ELF-1 (cell line): ENCODE measurements around the gene ABHD4.
A peak's percentile ranks its signal among the peaks of the same experiment; 100 is the strongest.
"Not testable (repeated sequence)": the region's sequence is repeated elsewhere in the genome, so short reads cannot be mapped to it uniquely, and the experiment has no call there.

Experiments used
- DNase-seq: peaks from one replicate; pipeline ENCODE4 v3.0.0-alpha.2; 2016; ENCODE audit warnings: low read depth, low spot score

The ABHD4 gene

GRCh38 chr14:22627506-22628263, 29.6 kb downstream of the ABHD4 start:
- no peak for DNase-seq

- no peak for DNase-seq
These were observed 31.3 kb downstream of the ABHD4 start for GRCh38 chr14:22629361-22629760.

- DNase-seq = no peak
These were observed 32.0 kb downstream of the ABHD4 start for GRCh38 chr14:22630066-22630465.

- DNase-seq = no peak
These were observed 32.4 kb downstream of the ABHD4 start for GRCh38 chr14:22630486-22630885.

- no peak for DNase-seq
These were observed 36.3 kb downstream of the ABHD4 start for GRCh38 chr14:22634233-22634900.

GRCh38 chr14:22635980-22636379, 37.9 kb downstream of the ABHD4 start:
- DNase-seq = not testable (repeated sequence)

- DNase-seq = no peak
These were observed 42.1 kb downstream of the ABHD4 start for GRCh38 chr14:22640192-22640591.

GRCh38 chr14:22641846-22642245, 43.7 kb downstream of the ABHD4 start:
- no peak for DNase-seq

GRCh38 chr14:22644305-22644635, 46.2 kb downstream of the ABHD4 start, which contains the start of gene OR6J1:
OR6J1 (minus strand) TSS chr14:22644352; CDS start chr14:22634811, 9,541 bp downstream.
- no peak for DNase-seq

- DNase-seq = no peak
These were observed 48.6 kb downstream of the ABHD4 start for GRCh38 chr14:22646570-22647254.

- DNase-seq = no peak
These were observed 50.4 kb downstream of the ABHD4 start for GRCh38 chr14:22648506-22648905.

- no peak for DNase-seq
These were observed 52.1 kb downstream of the ABHD4 start for GRCh38 chr14:22650046-22650739.

- no peak for DNase-seq
These were observed 52.9 kb downstream of the ABHD4 start for GRCh38 chr14:22650960-22651521.

GRCh38 chr14:22651586-22651985, 53.5 kb downstream of the ABHD4 start:
- DNase-seq = no peak

GRCh38 chr14:22653012-22653621, 55.0 kb downstream of the ABHD4 start:
- peak; percentile 90 for DNase-seq

GRCh38 chr14:22656226-22656625, 58.1 kb downstream of the ABHD4 start:
- no peak for DNase-seq

- DNase-seq = no peak
These were observed 59.0 kb downstream of the ABHD4 start for GRCh38 chr14:22656945-22657731.

GRCh38 chr14:22657861-22658260, 59.8 kb downstream of the ABHD4 start:
- no peak for DNase-seq

GRCh38 chr14:22658946-22659345, 60.8 kb downstream of the ABHD4 start:
- DNase-seq = no peak

GRCh38 chr14:22660654-22661053, 62.6 kb downstream of the ABHD4 start:
- DNase-seq = no peak
